ENCODE data around the gene KRTAP12-4.
A peak's percentile ranks its signal among the peaks of the same experiment; 100 is the strongest.
"Not testable (repeated sequence)": the region's sequence is repeated elsewhere in the genome, so short reads cannot be mapped to it uniquely, and the experiment has no call there.

KRTAP12-4 gene

GRCh38 chr21:44686843-44687561 is 32.5 kb upstream of the KRTAP12-4 start:
- DNase-seq, result no peak

GRCh38 chr21:44686000-44686781 is 31.7 kb upstream of the KRTAP12-4 start:
- DNase-seq, result no peak

GRCh38 chr21:44685050-44685449 is 30.6 kb upstream of the KRTAP12-4 start:
- DNase-seq, result not testable (repeated sequence)

- no peak for DNase-seq
Measured at GRCh38 chr21:44684483-44684882, 30.0 kb upstream of the KRTAP12-4 start.

- DNase-seq, result no peak
Measured at GRCh38 chr21:44684077-44684476, 29.6 kb upstream of the KRTAP12-4 start.

- no peak for DNase-seq
Measured at GRCh38 chr21:44682580-44683151, 28.2 kb upstream of the KRTAP12-4 start.

- DNase-seq, result peak; percentile 62 to 82
Measured at GRCh38 chr21:44681861-44682579, 27.6 kb upstream of the KRTAP12-4 start, which contains the start of gene KRTAP12-1. TSS of gene KRTAP12-1 (minus strand) at chr21:44682163. CDS start at chr21:44682123, 40 bp downstream.

GRCh38 chr21:44681152-44681551 is 26.7 kb upstream of the KRTAP12-4 start:
- DNase-seq, result no peak

- no peak for DNase-seq
Measured at GRCh38 chr21:44677881-44678280, 23.4 kb upstream of the KRTAP12-4 start.

GRCh38 chr21:44671911-44672310 is 17.5 kb upstream of the KRTAP12-4 start:
- DNase-seq, result no peak

GRCh38 chr21:44670642-44671432 is 16.4 kb upstream of the KRTAP12-4 start:
- DNase-seq, result no peak

- no peak for DNase-seq
Measured at GRCh38 chr21:44667612-44668011, 13.2 kb upstream of the KRTAP12-4 start.

- DNase-seq, result peak; percentile 37 to 78
Measured at GRCh38 chr21:44666401-44667320, 12.2 kb upstream of the KRTAP12-4 start, which contains the start of gene KRTAP12-2. TSS of gene KRTAP12-2 (minus strand) at chr21:44666927. CDS start at chr21:44666886, 41 bp downstream.

GRCh38 chr21:44664691-44665090 is 10.2 kb upstream of the KRTAP12-4 start:
- DNase-seq, result no peak

GRCh38 chr21:44661567-44661966 is 7.1 kb upstream of the KRTAP12-4 start:
- not testable (repeated sequence) for DNase-seq

- DNase-seq, result no peak
Measured at GRCh38 chr21:44658913-44659595, 4.6 kb upstream of the KRTAP12-4 start.

GRCh38 chr21:44658541-44658910 is 4.1 kb upstream of the KRTAP12-4 start:
- DNase-seq, result no peak

- no peak for DNase-seq
Measured at GRCh38 chr21:44657635-44658540, 3.4 kb upstream of the KRTAP12-4 start, which contains the start of gene KRTAP12-3. TSS of gene KRTAP12-3 (plus strand) at chr21:44657932. CDS start at chr21:44657980, 48 bp downstream.

GRCh38 chr21:44656868-44657267 is 2.4 kb upstream of the KRTAP12-4 start:
- no peak for DNase-seq
